ENCODE data around the gene KLF3.

The KLF3 gene

GRCh38 chr4:38677441-38677840 lies 13.4 kb downstream of the KLF3 start:
- DNase-seq (ENCODE audit: extremely low read depth, low read depth), result no peak
- H3K4me3 ChIP-seq (replicated peaks; ENCODE audit: low read depth, low read length), result no peak overlapping the region
- TF ChIP-seq, protein P1, sequence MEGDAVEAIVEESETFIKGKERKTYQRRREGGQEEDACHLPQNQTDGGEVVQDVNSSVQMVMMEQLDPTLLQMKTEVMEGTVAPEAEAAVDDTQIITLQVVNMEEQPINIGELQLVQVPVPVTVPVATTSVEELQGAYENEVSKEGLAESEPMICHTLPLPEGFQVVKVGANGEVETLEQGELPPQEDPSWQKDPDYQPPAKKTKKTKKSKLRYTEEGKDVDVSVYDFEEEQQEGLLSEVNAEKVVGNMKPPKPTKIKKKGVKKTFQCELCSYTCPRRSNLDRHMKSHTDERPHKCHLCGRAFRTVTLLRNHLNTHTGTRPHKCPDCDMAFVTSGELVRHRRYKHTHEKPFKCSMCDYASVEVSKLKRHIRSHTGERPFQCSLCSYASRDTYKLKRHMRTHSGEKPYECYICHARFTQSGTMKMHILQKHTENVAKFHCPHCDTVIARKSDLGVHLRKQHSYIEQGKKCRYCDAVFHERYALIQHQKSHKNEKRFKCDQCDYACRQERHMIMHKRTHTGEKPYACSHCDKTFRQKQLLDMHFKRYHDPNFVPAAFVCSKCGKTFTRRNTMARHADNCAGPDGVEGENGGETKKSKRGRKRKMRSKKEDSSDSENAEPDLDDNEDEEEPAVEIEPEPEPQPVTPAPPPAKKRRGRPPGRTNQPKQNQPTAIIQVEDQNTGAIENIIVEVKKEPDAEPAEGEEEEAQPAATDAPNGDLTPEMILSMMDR (IDR thresholded peaks at IDR 0.05; ENCODE audit: low read depth, low read length, missing control alignments), result no peak

DNA sequence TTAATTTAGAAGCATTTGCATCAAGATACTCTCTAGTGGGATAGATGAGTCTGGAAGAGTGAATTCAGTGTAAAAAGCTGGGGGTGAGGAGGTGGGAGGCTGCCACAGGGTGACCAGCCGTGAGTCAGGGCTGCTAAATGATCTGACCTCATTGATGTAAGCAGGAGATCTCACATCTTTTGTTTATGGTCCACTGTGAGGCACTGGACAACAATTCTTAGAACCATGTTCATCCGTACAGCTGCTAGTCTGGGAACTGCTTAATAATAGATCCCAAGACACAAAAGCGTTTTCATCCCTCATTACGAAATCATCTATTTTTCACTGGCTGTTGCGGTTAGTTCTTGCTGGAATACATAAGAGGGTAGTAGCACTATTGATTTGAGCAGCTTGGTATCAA lies 14.1 kb downstream of the KLF3 start:
- no peak overlapping the region for H3K4me3 ChIP-seq (replicated peaks; ENCODE audit: low read depth, low read length)
- DNase-seq (ENCODE audit: extremely low read depth, low read depth), result no peak
- TF ChIP-seq, protein P1 (IDR thresholded peaks at IDR 0.05; ENCODE audit: low read depth, low read length, missing control alignments), result no peak

DNA sequence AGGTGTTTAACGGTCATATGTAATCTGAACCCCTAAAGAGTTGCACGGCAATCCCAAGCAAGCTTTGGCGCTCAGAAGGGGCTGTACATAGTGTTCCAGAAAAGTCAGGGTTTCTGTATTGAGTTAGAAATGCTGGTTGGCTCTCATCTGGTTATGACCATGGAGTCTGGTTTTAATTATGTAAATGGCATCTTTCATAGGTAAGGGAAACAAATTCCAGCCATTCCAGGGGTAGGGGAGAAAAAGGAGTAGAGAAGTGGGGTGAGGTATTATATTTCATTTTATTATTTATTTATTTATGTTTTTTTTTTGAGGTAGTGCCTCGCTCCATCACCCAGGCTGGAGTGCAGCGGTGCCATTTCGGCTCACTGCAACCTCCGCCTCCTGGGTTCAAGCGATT lies 15.9 kb downstream of the KLF3 start:
- no peak for DNase-seq (ENCODE audit: extremely low read depth, low read depth)
- H3K4me3 ChIP-seq (replicated peaks; ENCODE audit: low read depth, low read length), result no peak overlapping the region
- TF ChIP-seq, protein P1 (IDR thresholded peaks at IDR 0.05; ENCODE audit: low read depth, low read length, missing control alignments), result no peak

DNA sequence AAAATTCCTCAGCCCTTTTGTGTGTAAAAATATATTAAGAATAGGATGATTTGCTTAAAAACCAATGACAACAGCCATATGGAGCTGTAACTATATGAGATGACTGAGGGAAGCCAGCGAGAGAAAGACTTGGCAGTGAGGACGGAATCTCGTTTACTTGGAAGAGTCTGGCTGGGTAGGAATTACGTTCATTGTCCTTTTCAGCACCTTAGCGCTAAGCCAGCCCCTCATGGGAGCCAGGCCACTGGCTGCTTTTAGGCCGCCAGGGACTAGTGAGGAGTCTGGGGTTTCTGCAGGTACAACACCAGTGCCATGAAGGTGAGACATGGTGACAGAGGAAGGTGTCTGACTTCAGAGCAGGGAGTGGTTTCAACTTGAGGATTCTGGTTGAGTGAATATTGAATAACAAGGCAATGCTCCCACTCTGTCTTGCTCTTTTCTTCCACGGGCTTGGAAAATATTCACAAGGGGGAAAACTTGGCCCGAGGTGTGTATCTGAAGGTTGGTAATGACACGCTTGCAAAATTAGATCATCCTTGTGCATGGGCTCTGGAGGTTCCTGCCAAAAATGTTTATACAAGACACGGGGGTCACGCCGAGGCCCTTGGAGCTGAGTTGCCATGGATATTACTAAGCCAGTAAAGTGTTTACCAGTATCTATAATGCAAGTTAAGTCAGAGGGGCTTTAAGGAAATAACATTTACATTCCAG lies 17.4 kb downstream of the KLF3 start:
- DNase-seq (ENCODE audit: extremely low read depth, low read depth), result no peak
- TF ChIP-seq, protein P1 (IDR thresholded peaks at IDR 0.05; ENCODE audit: low read depth, low read length, missing control alignments), result no peak

DNA sequence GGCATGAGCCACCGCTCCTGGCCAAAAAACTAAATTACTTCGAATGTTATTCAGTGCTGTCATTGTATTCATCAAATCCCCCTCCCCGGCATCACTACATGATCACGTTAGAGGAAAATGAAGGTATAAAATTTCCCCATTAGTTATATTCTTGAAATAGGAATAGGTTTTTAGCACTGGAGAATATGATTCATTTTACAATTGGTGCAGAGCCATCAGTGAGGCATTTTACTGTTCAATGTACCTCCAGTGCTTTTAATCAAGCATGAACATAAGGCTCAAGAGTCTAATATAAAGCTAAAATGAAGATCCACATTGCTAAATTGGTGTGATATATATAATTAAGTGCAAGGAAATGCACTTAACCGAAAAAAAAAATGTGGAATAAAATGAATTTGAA lies 18.3 kb downstream of the KLF3 start:
- TF ChIP-seq, protein P1 (IDR thresholded peaks at IDR 0.05; ENCODE audit: low read depth, low read length, missing control alignments), result no peak
- no peak overlapping the region for H3K4me3 ChIP-seq (replicated peaks; ENCODE audit: low read depth, low read length)
- no peak for DNase-seq (ENCODE audit: extremely low read depth, low read depth)

More for the DNA sequence above, 17.4 kb downstream of the KLF3 start:
- no peak overlapping the region for H3K4me3 ChIP-seq (replicated peaks; ENCODE audit: low read depth, low read length)

DNA sequence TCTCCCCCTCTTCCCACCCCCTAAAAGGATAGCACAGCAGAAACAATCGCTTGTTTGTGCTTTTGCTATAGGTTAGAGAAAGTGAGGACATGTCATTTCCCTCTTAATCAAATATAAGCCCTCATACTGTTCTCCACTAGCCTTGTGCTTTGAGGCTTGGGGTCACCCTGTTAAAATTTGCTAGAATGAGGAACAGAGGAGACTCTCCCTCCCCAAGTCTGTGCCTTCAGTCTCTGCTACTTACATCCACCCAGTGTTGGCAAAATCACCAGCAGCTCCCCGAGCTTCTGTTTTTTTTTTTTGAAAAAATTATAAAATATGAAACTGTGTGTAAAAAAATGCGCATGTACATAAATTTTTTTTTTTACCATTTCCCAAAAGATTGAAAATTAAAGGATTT lies 19.3 kb downstream of the KLF3 start:
- no peak overlapping the region for H3K4me3 ChIP-seq (replicated peaks; ENCODE audit: low read depth, low read length)
- no peak for DNase-seq (ENCODE audit: extremely low read depth, low read depth)
- TF ChIP-seq, protein P1 (IDR thresholded peaks at IDR 0.05; ENCODE audit: low read depth, low read length, missing control alignments), result no peak

GRCh38 chr4:38684271-38684670 lies 20.3 kb downstream of the KLF3 start:
- TF ChIP-seq, protein P1 (IDR thresholded peaks at IDR 0.05; ENCODE audit: low read depth, low read length, missing control alignments), result no peak
- no peak for DNase-seq (ENCODE audit: extremely low read depth, low read depth)
- H3K4me3 ChIP-seq (replicated peaks; ENCODE audit: low read depth, low read length), result no peak overlapping the region
